Activated naive CD4-positive, alpha-beta T cell treated with anti-CD3 and anti-CD28 coated beads for 36 hours (primary cell): ENCODE data around the gene PERM1. TPM values are rescaled to one million over a fixed set of nuclear protein-coding genes. Genes with fewer than 3 reads are reported as not detected.
"Not testable (repeated sequence)": the region's sequence is repeated elsewhere in the genome, so short reads cannot be mapped to it uniquely, and the experiment has no call there.

Experiments used
- CTCF ChIA-PET: fragments of 350-600 bp; sonication (Branson Sonifier 250); formaldehyde crosslinking; loops from one replicate; lab custom pipeline; 2021; ENCODE audit warnings: antibody characterized with exemption; lab: Charles Lee
- DNase-seq: peaks from one replicate; pipeline ENCODE4 v3.0.0-alpha.2; 2020
- H3K27ac Mint-ChIP-seq: one replicate; pipeline ENCODE4 v1.8.0; 2021; ENCODE audit warnings: mild to moderate bottlenecking, mixed read lengths
- H3K27me3 Mint-ChIP-seq: one replicate; pipeline ENCODE4 v1.8.0; 2021; ENCODE audit warnings: low read depth, mixed read lengths
- H3K36me3 Mint-ChIP-seq: one replicate; pipeline ENCODE4 v1.8.0; 2021; ENCODE audit warnings: low read depth, mixed read lengths
- H3K4me1 Mint-ChIP-seq: one replicate; pipeline ENCODE4 v1.8.0; 2021; ENCODE audit warnings: low read depth, mixed read lengths
- H3K4me3 Mint-ChIP-seq: one replicate; pipeline ENCODE4 v1.8.0; 2021; ENCODE audit warnings: mild to moderate bottlenecking, moderate library complexity, mixed read lengths
- H3K9me3 Mint-ChIP-seq: one replicate; pipeline ENCODE4 v1.8.0; 2021; ENCODE audit warnings: mixed read lengths
- intact Hi-C: fragments of 100-400 bp; cut with micrococcal nuclease; formaldehyde crosslinking; loops from one replicate; pipeline ENCODE4 v1.15.1; 2023
- total RNA-seq, 2 experiments: library from RNA; stranded (reverse); gene quantifications; one replicate each; pipeline ENCODE4 v1.2.3, GENCODE V29; 2021

PERM1 gene, protein sequence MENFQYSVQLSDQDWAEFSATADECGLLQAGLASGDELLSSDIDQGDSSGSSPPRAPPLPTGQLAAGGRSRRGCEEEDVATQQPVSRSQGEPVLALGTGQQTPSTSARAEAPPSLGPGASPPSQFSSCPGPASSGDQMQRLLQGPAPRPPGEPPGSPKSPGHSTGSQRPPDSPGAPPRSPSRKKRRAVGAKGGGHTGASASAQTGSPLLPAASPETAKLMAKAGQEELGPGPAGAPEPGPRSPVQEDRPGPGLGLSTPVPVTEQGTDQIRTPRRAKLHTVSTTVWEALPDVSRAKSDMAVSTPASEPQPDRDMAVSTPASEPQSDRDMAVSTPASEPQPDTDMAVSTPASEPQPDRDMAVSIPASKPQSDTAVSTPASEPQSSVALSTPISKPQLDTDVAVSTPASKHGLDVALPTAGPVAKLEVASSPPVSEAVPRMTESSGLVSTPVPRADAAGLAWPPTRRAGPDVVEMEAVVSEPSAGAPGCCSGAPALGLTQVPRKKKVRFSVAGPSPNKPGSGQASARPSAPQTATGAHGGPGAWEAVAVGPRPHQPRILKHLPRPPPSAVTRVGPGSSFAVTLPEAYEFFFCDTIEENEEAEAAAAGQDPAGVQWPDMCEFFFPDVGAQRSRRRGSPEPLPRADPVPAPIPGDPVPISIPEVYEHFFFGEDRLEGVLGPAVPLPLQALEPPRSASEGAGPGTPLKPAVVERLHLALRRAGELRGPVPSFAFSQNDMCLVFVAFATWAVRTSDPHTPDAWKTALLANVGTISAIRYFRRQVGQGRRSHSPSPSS
- not detected for total RNA-seq

DNA sequence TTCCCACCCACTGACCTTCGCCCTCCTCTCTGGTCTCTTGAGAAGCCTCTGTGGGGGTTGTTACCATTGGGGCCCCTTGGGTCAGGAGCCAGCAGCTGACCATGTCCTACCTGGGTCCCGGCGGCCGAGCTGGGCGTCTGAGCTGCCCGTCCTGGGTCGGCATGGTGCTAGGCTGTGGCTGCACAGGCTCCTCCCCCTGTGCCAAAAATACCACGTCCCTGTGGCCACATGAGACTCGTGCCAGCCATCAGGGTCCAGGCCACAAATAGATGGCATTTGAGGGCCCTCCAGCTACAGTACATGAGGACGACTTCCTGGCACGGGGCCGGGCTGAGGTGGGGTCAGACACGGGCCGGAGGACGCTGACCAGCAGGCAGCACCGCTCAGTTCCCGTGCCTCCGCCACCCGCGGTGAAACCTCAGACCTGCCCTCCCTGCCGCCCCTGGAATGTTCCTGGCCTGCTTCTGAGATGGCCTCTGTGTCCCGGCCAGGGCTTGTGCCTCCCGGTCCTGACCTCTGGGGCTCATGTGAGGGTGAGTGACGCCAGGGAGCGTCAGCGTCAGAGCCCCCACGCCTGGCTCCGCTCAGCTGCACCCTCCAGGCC is at the start of gene PERM1:
Gene PERM1 (minus strand): TSS at position 139 of the 604 bp plus-strand sequence. CDS start 1,064 bp downstream, outside the sequence.
- no peak within 1 kb of the TSS for H3K4me3 Mint-ChIP-seq
- peaks cover 4% of the 10 kb centered on the region for H3K4me1 Mint-ChIP-seq
- H3K36me3 Mint-ChIP-seq = no peaks in the 10 kb centered on the region
- peaks cover 16% of the 10 kb centered on the region for H3K27me3 Mint-ChIP-seq
- H3K27ac Mint-ChIP-seq = no peak within 1 kb of the TSS
- intact Hi-C loops = loop anchor here (5.0 kb wide), 1 partner anchor 310 kb away; no protein-coding TSS in a partner anchor
- CTCF ChIA-PET = interaction anchor here (0.5 to 5.9 kb wide), 5 partner anchors 20 to 296 kb away, joined by 3 to 39 read pairs (median 7); no protein-coding TSS in a partner anchor
- no peak for DNase-seq
- H3K9me3 Mint-ChIP-seq = no peaks in the 10 kb centered on the region

DNA sequence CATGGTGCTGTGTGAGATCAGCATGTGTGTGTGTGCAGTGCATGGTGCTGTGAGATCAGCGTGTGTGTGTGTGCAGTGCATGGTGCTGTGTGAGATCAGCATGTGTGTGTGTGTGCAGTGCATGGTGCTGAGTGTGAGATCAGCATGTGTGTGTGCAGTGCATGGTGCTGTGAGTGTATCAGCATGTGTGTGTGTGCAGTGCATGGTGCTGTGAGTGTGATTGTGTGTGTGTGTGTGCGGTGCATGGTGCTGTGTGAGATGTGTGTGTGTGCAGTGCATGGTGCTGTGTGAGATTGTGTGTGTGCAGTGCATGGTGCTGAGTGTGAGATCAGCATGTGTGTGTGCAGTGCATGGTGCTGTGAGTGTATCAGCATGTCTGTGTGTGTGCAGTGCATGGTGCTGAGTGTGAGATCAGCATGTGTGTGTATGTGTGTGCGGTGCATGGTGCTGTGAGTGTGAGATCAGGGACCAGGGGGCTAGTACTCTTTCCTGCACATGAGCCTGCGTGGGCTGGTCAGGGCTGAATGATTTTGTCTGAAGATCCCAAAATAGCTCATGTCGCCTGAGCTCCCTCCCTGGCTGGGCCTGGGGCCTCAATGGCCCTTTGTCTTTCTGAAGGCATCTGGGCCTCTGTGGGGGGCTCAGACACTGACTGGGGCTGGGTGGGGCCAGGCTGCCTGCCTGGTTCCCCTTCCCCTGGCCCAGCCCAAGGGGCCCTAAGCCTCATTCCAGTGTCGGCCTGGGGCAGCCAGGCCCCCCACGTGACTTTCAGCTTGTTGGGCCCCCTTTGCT is 49.2 kb upstream of the PERM1 start:
- CTCF ChIA-PET = interaction anchor here (2.2 to 2.4 kb wide), 2 partner anchors 33 to 47 kb away, joined by 10 to 19 read pairs; no protein-coding TSS in a partner anchor
- H3K4me3 Mint-ChIP-seq, DNase-seq, H3K4me1 Mint-ChIP-seq, H3K36me3 Mint-ChIP-seq, H3K27me3 Mint-ChIP-seq, H3K9me3 Mint-ChIP-seq, H3K27ac Mint-ChIP-seq: not testable (repeated sequence)
- intact Hi-C loops = loop anchor here (10.0 kb wide), 1 partner anchor 204 kb away; the partner anchor contains the start of genes B3GALT6 and SDF4

DNA sequence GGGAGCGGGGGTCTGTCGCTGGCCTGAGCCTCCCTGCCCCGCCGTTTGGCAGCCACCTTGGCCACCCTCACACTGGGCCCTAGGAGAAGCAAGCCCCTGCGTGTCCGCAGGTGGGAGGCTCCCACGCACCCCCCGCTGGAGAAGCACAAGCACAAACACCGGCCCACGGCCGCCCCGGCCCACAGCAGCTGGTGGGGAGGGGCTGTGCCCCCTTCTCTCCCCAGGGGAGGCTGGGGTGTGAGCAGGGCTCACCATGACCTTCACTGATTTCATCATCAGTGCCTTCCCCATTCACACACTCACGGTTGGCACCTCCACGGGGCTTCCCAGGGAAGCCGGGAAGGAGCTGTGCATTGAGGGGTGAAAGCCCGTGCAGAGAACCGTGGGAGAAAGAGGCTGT is 45.9 kb upstream of the PERM1 start:
- Mint-ChIP-seq H3K4me3 (no peak overlapping the region), H3K27me3 (peaks cover 7% of the 10 kb centered on the region), H3K9me3 (no peaks in the 10 kb centered on the region), H3K27ac (no peak overlapping the region), H3K4me1 (peaks cover 9% of the 10 kb centered on the region), H3K36me3 (no peaks in the 10 kb centered on the region)
- intact Hi-C loops = no loop called here
- DNase-seq = no peak
- CTCF ChIA-PET = interaction anchor here (1.6 kb wide), 1 partner anchor 36 kb away, joined by 3 read pairs; no protein-coding TSS in a partner anchor

DNA sequence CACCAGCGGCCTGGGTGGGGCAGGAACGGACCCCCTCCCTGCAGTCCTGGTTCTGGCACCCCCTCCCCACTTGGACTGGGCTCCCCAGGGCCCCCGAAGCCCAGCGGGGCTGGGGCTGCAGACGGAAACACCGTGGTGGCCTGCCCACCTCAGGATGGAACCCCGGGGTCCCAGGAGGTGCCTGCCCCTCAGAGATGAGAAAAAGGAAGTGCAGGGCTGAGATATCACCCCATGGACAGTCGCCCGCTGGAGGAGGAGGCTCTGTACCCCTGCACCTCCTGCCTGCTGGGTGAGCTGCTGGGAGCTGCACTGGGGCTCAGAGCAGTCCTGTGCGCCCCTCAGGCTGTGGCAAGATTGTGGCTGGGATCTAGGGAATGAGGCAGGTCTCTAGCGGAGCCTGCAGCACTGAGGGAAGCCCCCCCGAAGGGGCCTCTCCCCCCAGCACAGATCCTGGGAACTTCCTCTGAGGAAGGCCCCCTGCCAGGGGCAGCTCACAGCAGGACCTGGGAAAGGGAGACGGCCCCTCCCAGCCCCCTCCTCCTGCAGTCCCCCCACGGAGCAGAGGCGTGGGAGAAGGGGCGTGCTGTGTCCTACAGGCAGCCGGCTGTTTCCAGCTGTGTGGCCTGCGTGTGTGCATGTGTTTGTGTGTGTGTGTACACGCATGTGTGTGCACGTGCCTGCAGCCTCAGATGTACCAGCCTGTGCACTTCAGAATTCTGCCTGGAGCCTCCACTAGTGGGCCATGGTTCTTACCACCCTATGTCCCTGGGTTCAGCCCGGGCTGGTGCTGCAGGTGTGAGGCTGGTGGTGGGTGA is 44.9 kb upstream of the PERM1 start:
- no peak for DNase-seq
- intact Hi-C loops = no loop called here
- Mint-ChIP-seq H3K27ac (no peak overlapping the region), H3K9me3 (no peaks in the 10 kb centered on the region), H3K4me1 (peaks cover under 1% of the 10 kb centered on the region), H3K4me3 (no peak overlapping the region), H3K36me3 (no peaks in the 10 kb centered on the region), H3K27me3 (peaks cover 4% of the 10 kb centered on the region)
- CTCF ChIA-PET = interaction anchor here (1.6 kb wide), 1 partner anchor 37 kb away, joined by 3 read pairs; no protein-coding TSS in a partner anchor

DNA sequence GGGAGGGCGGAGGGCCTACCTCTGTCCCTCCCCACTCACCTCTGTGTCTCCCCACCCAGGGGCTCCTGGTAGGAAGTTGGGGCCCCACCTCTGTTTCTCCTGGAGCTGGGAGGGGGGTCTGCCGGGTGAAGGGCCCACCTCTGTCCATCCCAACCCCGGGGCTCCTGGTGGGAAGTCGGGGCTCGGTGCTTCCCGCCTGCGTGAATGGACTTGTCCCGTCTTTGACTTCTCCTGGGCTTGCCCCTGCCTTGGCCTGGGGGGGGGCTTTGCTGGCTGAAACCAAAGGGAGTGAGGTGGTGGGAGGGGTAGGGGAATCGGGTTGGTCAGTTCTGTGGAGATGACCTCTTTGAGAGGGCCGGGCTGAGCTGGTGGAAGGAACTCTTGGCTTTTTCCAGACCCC is 43.8 kb upstream of the PERM1 start:
- CTCF ChIA-PET = no interaction called here
- intact Hi-C loops = no loop called here
- no peak for DNase-seq
- Mint-ChIP-seq H3K9me3 (no peaks in the 10 kb centered on the region), H3K27ac (no peak overlapping the region), H3K4me3 (no peak overlapping the region), H3K36me3 (no peaks in the 10 kb centered on the region), H3K27me3 (peaks cover 4% of the 10 kb centered on the region), H3K4me1 (peaks cover 2% of the 10 kb centered on the region)

DNA sequence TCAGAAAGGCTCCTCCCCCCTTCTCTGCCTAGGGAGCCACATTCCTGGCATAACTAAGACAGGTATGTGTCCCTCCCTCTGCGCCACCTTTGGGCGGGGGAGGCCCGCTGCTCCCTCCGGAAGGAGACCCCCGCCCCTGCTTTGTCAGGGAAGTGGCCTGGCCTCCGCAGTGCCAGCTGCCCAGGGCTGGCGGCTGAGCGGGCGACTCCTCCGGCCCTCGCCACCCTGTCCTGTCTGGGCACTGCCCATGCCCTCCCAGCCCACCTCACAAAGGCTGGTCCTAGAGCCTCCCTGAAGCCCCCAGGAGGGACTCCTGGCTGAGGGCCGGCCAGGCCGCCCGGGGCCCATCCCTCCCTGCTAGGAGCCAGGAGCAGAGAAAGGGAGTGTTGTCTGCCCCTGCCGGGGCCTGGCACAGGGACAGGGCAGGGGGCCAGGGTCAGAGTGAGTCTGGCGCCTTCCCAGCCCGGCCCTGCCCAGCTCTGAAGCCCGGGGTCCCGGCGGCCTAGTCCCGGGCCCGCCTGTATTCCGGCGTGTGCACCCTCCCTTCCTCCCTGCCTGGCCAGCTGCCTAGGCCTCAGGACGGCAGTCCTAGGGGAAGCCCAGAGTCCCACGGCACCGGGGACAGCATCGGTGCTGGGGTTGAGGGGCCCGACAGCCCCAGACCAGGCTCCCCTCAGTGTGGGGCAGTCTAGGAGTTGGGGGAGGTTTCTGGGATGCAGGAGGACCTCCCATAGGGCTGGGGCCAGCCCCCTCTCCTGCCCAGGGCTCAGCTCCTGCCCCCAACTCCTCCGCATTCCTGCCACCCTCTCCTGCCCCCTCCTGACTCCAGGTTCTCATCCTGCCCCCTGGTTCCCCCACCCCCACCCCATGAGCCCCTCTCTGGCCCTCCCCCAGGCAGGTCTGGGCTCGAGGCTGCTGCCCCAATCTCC is 43.1 kb upstream of the PERM1 start:
- intact Hi-C loops = no loop called here
- no peak for DNase-seq
- CTCF ChIA-PET = no interaction called here
- Mint-ChIP-seq H3K4me3 (no peak overlapping the region), H3K27ac (no peak overlapping the region), H3K36me3 (no peaks in the 10 kb centered on the region), H3K4me1 (peaks cover 2% of the 10 kb centered on the region), H3K9me3 (no peaks in the 10 kb centered on the region), H3K27me3 (peaks cover 4% of the 10 kb centered on the region)

DNA sequence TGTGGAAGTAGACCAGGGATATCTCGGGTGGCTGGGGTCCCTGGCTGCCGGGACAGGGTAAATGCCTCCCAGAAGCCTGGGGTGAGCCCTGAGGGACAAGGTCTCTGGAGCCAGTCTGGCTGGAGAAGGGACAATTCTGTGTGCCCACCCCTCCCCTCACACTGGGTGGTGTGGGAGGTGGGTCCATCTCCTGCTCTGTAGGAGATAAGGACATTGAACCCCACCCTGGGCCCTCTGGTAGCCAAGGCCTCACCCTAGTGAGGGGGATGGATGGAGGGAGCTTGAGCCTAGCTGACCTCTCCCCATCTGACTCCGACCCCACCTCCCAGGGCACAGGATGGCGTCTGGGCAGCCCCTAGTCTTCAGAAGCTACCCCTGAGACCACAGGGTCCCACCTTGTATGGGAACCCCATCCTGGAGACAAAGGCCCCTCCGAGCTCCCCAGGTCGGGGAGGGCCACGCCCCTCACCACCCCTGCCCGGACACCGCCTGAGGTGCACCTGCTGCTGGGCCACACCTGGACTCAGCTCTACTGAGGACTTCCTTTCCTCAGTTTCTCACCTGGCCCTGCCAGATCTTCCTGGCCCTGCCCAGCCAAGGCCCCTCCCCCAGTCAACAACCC is 42.4 kb upstream of the PERM1 start:
- intact Hi-C loops = no loop called here
- H3K4me3 Mint-ChIP-seq = no peak overlapping the region
- no peak for DNase-seq
- no peaks in the 10 kb centered on the region for H3K36me3 Mint-ChIP-seq
- CTCF ChIA-PET = interaction anchor here (0.7 to 1.3 kb wide), 2 partner anchors 9 to 20 kb away, joined by 3 to 5 read pairs; no protein-coding TSS in a partner anchor
- H3K9me3 Mint-ChIP-seq = no peaks in the 10 kb centered on the region
- peaks cover 2% of the 10 kb centered on the region for H3K4me1 Mint-ChIP-seq
- H3K27me3 Mint-ChIP-seq = peaks cover 4% of the 10 kb centered on the region
- no peak overlapping the region for H3K27ac Mint-ChIP-seq

DNA sequence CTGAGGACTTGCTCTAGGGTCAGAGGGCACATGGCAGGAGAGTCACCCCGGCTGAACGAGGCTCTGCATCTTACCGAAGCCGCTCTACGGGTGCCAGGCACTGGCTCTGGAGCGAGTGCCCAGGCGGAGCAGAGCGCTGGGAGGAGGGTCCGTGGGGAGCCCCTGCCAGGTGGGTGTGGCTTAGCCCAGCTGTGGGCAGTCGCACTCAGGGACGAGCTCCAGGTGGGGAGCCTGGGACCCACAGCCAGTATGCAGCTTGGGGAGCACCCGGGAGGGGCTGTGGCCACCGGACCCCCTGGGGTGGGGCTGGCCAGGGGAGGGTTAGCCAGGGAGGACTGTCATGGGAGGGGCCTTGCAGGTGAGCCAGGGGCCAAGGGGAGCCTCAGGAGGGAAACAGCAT is 41.8 kb upstream of the PERM1 start:
- Mint-ChIP-seq H3K36me3 (no peaks in the 10 kb centered on the region), H3K4me3 (no peak overlapping the region), H3K9me3 (no peaks in the 10 kb centered on the region), H3K27ac (no peak overlapping the region), H3K27me3 (peaks cover 4% of the 10 kb centered on the region), H3K4me1 (peaks cover 4% of the 10 kb centered on the region)
- intact Hi-C loops = no loop called here
- CTCF ChIA-PET = interaction anchor here (0.7 to 1.3 kb wide), 2 partner anchors 10 to 19 kb away, joined by 3 to 5 read pairs; no protein-coding TSS in a partner anchor
- no peak for DNase-seq

DNA sequence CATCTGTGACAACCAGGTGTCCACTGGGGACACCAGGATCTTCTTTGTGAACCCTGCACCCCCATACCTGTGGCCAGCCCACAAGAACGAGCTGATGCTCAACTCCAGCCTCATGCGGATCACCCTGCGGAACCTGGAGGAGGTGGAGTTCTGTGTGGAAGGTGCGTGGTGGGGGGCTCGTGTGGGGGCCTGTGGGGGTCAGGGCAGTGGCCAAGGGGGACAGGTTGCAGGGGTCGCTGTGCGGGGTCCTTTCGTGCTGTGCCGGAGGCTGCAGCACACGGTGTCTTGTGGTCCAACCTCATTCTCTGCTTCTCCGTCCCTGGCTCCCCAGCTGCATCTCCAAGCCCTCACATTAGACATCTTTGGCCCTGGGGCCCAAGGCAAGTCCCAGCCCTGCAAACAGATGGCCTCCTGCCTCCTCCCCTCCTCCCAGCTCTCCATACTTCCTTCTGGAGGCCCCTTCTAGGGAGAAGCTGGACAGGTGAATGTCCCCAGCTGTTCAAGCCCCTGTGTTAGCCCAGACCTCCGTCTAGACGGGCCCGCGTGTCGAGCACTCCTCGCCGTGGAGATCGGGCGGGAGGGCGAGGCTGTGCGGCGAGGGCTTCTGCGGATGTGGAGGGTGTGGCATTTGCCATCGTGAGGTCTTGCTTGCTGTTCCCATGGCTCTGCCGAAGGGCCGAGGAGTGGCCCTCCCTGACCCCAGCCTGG is 40.6 kb upstream of the PERM1 start:
- Mint-ChIP-seq H3K36me3 (no peaks in the 10 kb centered on the region), H3K27ac (no peak overlapping the region), H3K9me3 (no peaks in the 10 kb centered on the region), H3K4me3 (no peak overlapping the region), H3K4me1 (peaks cover 5% of the 10 kb centered on the region), H3K27me3 (peaks cover 4% of the 10 kb centered on the region)
- CTCF ChIA-PET = interaction anchor here (1.3 kb wide), 1 partner anchor 11 kb away, joined by 5 read pairs; no protein-coding TSS in a partner anchor
- no peak for DNase-seq
- intact Hi-C loops = no loop called here
